CD4-positive, alpha-beta T cell treated with Interferon alpha-2 for 1 hour (primary cell): Measurements from ENCODE around the gene RNF167.

Experiments
- DNase-seq, 2 donors: peaks; one replicate each; pipeline ENCODE4 v3.0.0-alpha.2; 2020 to 2022

RNF167 gene

DNA sequence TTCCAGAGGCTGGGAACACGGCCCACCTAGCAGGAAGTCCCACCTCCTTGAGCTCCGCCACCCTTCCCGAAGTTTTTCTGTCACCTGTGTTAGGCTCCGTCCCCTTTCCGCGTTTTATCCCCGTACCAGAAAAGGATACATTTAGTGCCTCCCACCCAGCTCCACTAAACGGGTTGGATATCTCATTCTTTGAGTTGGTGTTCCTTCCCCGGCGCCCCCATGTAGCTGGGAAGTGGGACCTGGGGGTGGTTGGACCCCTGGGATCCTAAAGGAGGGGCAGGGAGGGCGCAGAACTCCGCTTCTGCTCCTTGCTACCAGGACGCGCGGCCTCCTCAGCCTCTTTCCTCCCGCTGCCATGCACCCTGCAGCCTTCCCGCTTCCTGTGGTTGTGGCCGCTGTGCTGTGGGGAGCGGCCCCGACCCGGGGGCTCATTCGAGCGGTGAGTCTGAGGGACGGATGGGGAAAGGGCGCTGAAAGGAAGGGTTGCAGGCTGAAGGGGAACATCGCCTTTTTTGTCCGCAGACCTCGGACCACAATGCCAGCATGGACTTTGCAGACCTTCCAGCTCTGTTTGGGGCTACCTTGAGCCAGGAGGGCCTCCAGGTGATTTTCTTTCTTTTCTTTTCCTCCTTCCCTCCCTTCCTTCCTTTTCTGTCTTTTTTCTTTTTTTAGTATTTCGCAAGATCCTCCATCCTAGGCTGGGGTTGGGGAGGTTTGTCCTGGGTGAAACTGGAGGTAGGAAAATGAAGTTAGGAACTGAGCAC lies 669 bp downstream of the RNF167 start:
- DNase-seq = peak in 1 of 2 donors; percentile 47

GRCh38 chr17:4941319-4941610 lies 1.2 kb downstream of the RNF167 start:
- no peak for DNase-seq

DNA sequence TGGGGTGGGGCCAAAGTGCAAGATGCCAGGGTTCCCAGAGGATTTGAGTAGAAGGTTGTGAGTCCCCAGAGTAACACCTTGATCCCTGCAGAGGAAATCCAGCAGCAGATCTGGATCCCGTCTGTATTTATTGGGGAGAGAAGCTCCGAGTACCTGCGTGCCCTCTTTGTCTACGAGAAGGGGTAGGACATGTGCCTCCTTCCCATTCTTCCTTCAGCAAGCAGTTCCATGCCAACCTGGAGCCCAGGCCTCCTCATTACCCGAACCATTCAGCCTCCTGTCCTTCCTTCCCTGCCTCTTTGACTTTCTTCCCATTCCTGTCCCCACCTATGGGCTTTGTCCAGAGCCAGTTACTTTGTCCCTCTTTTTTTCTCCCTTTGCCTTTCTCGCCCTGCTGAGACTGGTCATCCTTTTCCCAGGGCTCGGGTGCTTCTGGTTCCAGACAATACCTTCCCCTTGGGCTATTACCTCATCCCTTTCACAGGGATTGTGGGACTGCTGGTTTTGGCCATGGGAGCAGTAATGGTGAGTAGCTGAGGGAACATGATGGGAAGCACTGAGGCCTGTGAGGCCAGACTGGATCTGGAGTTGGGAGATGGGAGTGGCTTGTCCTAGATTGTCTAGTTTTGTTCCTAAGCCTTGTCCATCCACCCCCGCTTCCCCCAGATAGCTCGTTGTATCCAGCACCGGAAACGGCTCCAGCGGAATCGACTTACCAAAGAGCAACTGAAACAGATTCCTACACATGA lies 2.9 kb downstream of the RNF167 start:
- DNase-seq = no peak

- DNase-seq = peak; percentile 45 to 73
Observed at GRCh38 chr17:4944163-4944553, 4.1 kb downstream of the RNF167 start.

DNA sequence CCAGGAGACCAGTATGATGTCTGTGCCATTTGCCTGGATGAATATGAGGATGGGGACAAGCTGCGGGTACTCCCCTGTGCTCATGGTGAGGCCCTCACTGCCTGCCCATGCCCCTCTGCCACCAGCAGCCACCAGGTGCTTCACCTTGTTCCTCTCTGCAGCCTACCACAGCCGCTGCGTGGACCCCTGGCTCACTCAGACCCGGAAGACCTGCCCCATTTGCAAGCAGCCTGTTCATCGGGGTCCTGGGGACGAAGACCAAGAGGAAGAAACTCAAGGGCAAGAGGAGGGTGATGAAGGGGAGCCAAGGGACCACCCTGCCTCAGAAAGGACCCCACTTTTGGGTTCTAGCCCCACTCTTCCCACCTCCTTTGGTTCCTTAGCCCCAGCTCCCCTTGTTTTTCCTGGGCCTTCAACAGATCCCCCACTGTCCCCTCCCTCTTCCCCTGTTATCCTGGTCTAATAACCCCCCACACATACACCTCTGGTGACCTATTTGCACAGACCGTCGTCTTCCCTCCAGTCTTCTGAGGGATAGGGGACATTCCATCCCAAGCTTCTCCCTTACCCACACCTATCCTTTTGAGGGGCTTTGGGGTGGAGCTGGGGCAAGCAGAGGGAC lies 4.6 kb downstream of the RNF167 start:
- DNase-seq = no peak

- DNase-seq = peak; percentile 73 to 76
Observed at GRCh38 chr17:4945176-4945943, 5.3 kb downstream of the RNF167 start.

- DNase-seq = no peak
Observed at GRCh38 chr17:4945944-4946280, 5.8 kb downstream of the RNF167 start.

- DNase-seq = no peak
Observed at GRCh38 chr17:4946312-4946976, 6.4 kb downstream of the RNF167 start.

- DNase-seq = no peak
Observed at GRCh38 chr17:4947010-4947410, 6.9 kb downstream of the RNF167 start.

GRCh38 chr17:4947411-4948165 lies 7.5 kb downstream of the RNF167 start:
- peak; percentile 51 to 77 for DNase-seq

DNA sequence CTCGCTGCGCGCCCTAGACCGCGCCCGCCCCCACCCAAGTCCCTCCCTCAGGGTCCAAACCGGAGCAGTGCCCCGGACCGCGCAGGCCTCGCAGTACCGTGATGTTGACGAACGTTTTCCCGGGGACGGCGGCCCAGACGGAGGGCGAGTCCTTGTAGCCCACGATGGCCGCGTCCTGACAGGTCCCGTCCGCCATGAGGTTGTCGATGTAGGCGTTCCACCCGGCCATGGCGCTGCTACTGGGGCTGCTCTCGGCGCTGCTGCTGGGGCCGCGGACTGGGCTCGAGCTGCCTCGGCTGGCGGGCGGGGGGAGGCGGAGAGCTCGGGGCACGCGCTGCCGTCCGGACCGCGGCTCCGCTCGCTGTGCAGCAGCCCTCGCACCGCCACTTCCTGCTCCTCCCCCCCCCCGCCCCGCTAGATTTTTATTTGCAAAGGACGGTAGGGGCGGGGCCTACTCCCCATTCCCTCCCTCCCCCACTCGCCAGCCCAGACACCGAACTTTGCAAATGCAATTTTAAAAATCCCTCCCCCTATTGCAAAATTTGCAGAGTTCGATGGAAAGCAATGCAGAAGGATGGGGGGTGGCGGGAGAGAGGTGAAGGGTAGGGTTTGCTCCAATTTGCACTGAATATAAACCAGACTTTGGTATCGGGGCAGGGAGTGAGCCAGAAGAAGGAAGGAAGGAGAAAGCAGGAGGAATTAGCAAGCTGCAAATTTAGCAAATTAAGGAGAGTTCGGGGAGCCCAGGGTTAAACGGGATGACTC lies 8.3 kb downstream of the RNF167 start, which contains the start of gene PFN1:
PFN1 (minus strand) TSS at position 365 of the 765 bp plus-strand sequence; CDS start at position 229, 136 bp downstream.
- DNase-seq = peak; percentile 92 to 95

GRCh38 chr17:4948931-4949320 lies 8.9 kb downstream of the RNF167 start:
- peak; percentile 79 to 82 for DNase-seq

DNA sequence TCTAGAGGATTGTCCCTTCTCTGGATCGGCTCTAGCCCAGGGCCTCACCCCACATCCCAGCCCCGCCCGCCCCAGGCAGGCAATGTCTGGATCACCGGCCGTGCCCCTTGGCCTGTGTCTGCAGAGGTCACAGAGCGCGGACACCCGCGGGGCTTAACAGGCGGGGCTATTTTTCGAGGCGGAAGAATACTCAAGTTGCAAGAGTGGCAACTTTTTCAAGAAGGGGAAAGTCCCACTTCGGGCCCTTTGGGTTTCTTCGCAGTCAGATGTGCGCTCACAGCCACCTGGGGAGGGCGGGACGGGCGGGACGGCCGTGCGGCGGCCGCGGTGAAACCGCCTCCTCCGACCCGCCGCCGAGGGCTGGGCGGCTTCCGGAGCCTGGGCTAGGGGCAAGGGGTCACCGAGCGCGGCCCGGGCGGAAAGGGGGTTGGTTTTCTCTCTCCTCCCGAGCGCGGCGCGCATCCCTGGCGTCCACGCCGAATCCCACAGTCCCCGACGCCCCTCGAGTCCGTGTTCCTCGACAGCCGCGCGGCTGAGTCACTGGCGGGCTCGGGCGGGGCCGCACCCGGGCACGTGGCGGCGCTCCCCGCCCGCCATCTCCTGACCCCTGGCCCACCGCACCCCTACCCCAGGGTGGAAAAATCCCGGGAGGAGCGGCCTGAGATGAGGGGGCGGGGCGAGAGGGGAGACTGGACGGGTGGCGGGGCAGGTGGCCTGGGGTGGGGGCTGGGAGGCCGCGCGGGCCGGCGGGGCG lies 9.4 kb downstream of the RNF167 start:
- peak; percentile 84 to 88 for DNase-seq

DNA sequence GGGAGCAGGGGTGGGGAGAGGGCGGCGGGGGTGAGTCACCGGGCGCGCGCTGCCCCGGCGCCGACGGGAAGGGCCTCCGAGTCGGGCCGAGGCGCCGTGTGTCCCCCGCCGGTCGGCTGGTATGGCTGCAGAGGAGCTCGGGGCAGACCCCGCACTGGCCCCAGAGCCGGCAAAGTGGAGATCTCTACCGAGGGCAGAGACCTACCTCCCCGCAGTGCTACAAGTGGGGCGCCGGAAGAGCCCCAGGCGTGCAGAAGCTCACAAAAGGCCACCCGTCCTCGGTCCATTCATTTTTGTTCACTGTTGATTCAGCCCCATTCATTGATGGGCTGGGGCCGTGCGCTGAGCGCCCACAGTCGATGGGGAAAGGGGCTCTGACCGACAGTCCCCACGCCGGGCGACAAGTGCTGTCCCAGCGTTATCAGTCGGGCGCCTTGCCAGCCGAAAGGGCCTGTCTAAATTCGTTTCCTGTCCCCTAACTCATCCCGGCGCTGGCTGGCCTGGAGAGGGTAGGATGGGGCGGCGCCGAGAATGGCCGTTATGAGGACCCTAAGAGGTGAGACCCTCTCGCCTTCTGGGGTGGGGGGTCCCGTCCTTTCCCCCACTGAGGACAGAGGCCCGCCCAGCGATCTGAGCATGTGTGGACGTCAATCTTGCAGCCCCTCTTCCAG lies 10.1 kb downstream of the RNF167 start:
- DNase-seq = peak in 1 of 2 donors; percentile 37

DNA sequence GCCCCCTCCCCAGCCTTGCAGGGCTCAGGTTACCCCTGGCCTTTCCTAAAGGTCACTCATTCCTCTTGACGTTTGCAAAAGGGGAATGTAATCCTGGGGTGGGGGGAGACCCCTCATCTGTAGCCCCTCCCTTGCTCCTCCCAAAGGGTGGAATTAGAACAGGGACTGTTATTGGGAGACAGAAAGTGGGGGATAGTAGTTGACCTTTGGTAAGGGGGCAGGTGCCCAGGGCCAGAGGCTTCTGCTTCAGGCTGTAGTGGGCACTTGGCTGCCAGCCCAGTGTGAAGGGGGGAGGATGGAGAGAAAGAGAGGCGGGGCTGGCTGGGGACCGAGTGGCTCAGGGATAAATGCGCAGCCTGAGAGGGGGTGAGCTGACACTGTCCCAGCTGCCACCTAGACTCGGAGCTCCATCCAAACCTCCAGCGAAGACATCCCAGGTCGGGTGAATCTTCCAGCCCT lies 10.7 kb downstream of the RNF167 start, which contains the start of gene ENO3:
ENO3 (plus strand) TSS at position 374 of the 459 bp plus-strand sequence. CDS start 711 bp downstream, outside the sequence.
- no peak for DNase-seq

DNA sequence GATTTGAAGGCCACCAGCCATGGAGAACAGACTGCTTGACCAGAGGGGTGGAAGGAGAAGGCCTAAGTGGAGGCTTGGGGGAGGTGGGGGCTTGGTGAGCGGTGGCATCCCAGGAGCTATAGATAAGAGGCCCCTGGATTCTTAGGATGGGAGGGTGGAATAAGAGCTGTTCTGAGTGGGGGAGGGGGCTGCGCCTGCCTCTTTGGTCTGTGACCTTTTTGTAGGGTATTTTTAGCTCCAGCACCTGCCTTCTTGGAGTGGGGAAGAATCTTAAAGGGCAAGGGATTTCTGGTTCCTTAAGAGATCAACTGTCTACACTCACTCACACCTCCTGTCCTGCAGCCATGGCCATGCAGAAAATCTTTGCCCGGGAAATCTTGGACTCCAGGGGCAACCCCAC lies 11.4 kb downstream of the RNF167 start:
- no peak for DNase-seq

DNA sequence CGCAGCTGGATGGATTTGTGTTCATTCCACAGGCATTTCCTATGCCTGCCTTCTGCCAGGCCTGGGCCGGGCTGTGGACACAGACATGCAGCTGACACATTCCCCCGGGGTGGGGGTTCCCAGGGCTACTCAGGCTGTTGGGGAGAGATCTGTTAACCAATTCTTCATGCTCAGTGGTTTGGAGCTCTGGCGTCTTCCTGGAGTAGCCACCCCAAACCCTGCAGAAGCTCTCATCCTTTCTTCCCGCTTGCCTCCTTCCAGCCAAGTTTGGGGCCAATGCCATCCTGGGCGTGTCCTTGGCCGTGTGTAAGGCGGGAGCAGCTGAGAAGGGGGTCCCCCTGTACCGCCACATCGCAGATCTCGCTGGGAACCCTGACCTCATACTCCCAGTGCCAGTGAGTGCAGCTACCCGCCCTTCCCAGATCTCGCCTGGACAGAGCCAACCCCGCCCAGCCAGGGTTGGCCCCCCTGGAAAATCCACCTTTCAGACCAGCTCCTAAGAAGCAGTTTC lies 13.4 kb downstream of the RNF167 start:
- no peak for DNase-seq

- DNase-seq = no peak
Observed at GRCh38 chr17:4955091-4955490, 15.0 kb downstream of the RNF167 start.

DNA sequence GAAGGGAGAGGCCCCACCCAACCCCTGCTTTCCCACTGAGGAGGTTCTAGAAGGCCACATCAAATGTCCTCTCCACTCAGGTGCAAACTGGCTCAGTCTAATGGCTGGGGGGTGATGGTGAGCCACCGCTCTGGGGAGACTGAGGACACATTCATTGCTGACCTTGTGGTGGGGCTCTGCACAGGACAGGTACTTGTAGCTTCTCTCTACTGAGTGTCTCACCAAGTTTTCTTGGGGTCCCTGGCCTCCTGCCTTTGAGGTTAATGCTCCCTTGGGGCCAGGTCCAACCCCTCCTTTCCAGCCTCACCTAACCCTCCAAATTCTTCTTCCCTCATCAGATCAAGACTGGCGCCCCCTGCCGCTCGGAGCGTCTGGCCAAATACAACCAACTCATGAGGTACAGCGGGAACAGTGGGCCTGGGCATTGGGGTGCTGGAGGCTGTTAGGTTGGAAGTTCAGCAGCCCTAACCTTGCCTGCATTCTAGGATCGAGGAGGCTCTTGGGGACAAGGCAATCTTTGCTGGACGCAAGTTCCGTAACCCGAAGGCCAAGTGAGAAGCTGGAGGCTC lies 16.5 kb downstream of the RNF167 start:
- peak; percentile 34 to 56 for DNase-seq
